Thymus (tissue), 11 donors: ENCODE measurements around the gene EXOC4. TPM values are rescaled to one million over a fixed set of nuclear protein-coding genes. Genes with fewer than 3 reads are reported as not detected.

Experiments
- DNase-seq, 9 donors: peaks; one replicate each; pipeline ENCODE4 v3.0.0-alpha.2; 2013; ENCODE audit warnings: low spot score in 9 of 9, low read depth in 6 of 9, missing footprints in 1 of 9
- H3K27ac ChIP-seq, 2 donors: one replicate each; pipeline ENCODE4 v1.5.1; 2013; ENCODE audit warnings: control low read depth in 1 of 2, low read depth in 1 of 2, low read length in 1 of 2, mild to moderate bottlenecking in 1 of 2, moderate library complexity in 1 of 2
- H3K27me3 ChIP-seq, 2 donors: one replicate each; pipeline ENCODE4 v1.5.1; 2013; ENCODE audit warnings: low read length in 1 of 2; ENCODE audit not compliant: control insufficient read depth in 2 of 2, insufficient read depth in 1 of 2
- H3K36me3 ChIP-seq, 2 donors: one replicate each; pipeline ENCODE4 v1.5.1; 2013; ENCODE audit warnings: low read length in 1 of 2, mild to moderate bottlenecking in 1 of 2, moderate library complexity in 1 of 2; ENCODE audit not compliant: control insufficient read depth in 2 of 2, insufficient read depth in 2 of 2
- H3K4me1 ChIP-seq, 2 donors: one replicate each; pipeline ENCODE4 v1.5.1; 2013; ENCODE audit warnings: low read length in 2 of 2; ENCODE audit not compliant: control insufficient read depth in 2 of 2, insufficient read depth in 2 of 2
- H3K4me3 ChIP-seq, 2 donors: one replicate each; pipeline ENCODE4 v1.5.1; 2013; ENCODE audit warnings: low read length in 2 of 2, control low read depth in 1 of 2, mild to moderate bottlenecking in 1 of 2
- H3K9me3 ChIP-seq, 2 donors: one replicate each; pipeline ENCODE4 v1.5.1; 2013; ENCODE audit warnings: low read length in 1 of 2, mild to moderate bottlenecking in 1 of 2; ENCODE audit not compliant: control insufficient read depth in 2 of 2, insufficient read depth in 1 of 2
- WGBS: extraction: QIAGEN DNeasy Blood & Tissue Kit; methylation state at CpG from one replicate; pipeline ENCODE4 v1.1.7; 2013; 5-methylcytosine and 5-hydroxymethylcytosine counted together
- polyA plus RNA-seq: library from polyadenylated mRNA; stranded (reverse); fragments of 200-250 nt; gene quantifications from one replicate; pipeline ENCODE4 v1.2.3, GENCODE V29; 2013
- total RNA-seq: library from RNA; stranded (reverse); fragments of 120-200 nt; gene quantifications from one replicate; pipeline ENCODE4 v1.2.4, GENCODE V29; 2013
- donor health status: healthy.

Gene EXOC4
- total and polyA plus RNA-seq, 2 donors = 25.5 to 51.2 TPM

- Histone ChIP-seq H3K27me3 (no peaks in the 10 kb centered on the region), H3K9me3 (no peaks in the 10 kb centered on the region), H3K4me1 (peaks cover 0 to 3% of the 10 kb centered on the region in 2 donors), H3K27ac (no peak overlapping the region), H3K36me3 (peaks cover 0 to 3% of the 10 kb centered on the region in 2 donors), H3K4me3 (no peak overlapping the region)
- DNase-seq = no peak
- 89% methylated on average over 7 of the region's 7 CpGs for WGBS
Measured at GRCh38 chr7:133781486-133782090, 528.7 kb downstream of the EXOC4 start.

- WGBS = 98% methylated on average over 5 of the region's 5 CpGs
- no peak overlapping the region for H3K4me3 ChIP-seq
- no peak for DNase-seq
- H3K9me3 ChIP-seq = no peaks in the 10 kb centered on the region
- peaks cover 0 to 3% of the 10 kb centered on the region in 2 donors for H3K4me1 ChIP-seq
- peaks cover 0 to 3% of the 10 kb centered on the region in 2 donors for H3K36me3 ChIP-seq
- H3K27ac ChIP-seq = no peak overlapping the region
- H3K27me3 ChIP-seq = no peaks in the 10 kb centered on the region
Measured at GRCh38 chr7:133782470-133782869, 529.6 kb downstream of the EXOC4 start.

GRCh38 chr7:133783276-133783675, 530.4 kb downstream of the EXOC4 start:
- no peaks in the 10 kb centered on the region for H3K9me3 ChIP-seq
- no peak overlapping the region for H3K4me3 ChIP-seq
- 97% methylated on average over 2 of the region's 2 CpGs for WGBS
- DNase-seq = no peak
- peaks cover 0 to 3% of the 10 kb centered on the region in 2 donors for H3K4me1 ChIP-seq
- peaks cover 0 to 3% of the 10 kb centered on the region in 2 donors for H3K36me3 ChIP-seq
- no peaks in the 10 kb centered on the region for H3K27me3 ChIP-seq
- H3K27ac ChIP-seq = no peak overlapping the region

GRCh38 chr7:133784486-133785001, 531.7 kb downstream of the EXOC4 start:
- Histone ChIP-seq H3K27me3 (no peaks in the 10 kb centered on the region), H3K27ac (no peak overlapping the region), H3K36me3 (peaks cover 0 to 3% of the 10 kb centered on the region in 2 donors), H3K9me3 (no peaks in the 10 kb centered on the region), H3K4me1 (peaks cover 0 to 3% of the 10 kb centered on the region in 2 donors), H3K4me3 (no peak overlapping the region)
- WGBS = 98% methylated on average over 4 of the region's 4 CpGs
- DNase-seq = no peak

- DNase-seq = no peak
- Histone ChIP-seq H3K27me3 (no peaks in the 10 kb centered on the region), H3K27ac (no peak overlapping the region), H3K9me3 (no peaks in the 10 kb centered on the region), H3K4me1 (peaks cover 0 to 3% of the 10 kb centered on the region in 2 donors), H3K4me3 (no peak overlapping the region), H3K36me3 (no peaks in the 10 kb centered on the region)
- 66% methylated on average over 3 of the region's 3 CpGs for WGBS
Measured at GRCh38 chr7:133786401-133786937, 533.6 kb downstream of the EXOC4 start.

- H3K9me3 ChIP-seq = no peaks in the 10 kb centered on the region
- no peaks in the 10 kb centered on the region for H3K36me3 ChIP-seq
- DNase-seq = no peak
- 82% methylated on average over 3 of the region's 3 CpGs for WGBS
- H3K4me1 ChIP-seq = no peaks in the 10 kb centered on the region
- H3K4me3 ChIP-seq = no peak overlapping the region
- no peak overlapping the region for H3K27ac ChIP-seq
- no peaks in the 10 kb centered on the region for H3K27me3 ChIP-seq
Measured at GRCh38 chr7:133789974-133790373, 537.1 kb downstream of the EXOC4 start.

- H3K4me3 ChIP-seq = no peak overlapping the region
- H3K4me1 ChIP-seq = no peaks in the 10 kb centered on the region
- DNase-seq = no peak
- WGBS = 97% methylated on average over 4 of the region's 4 CpGs
- H3K27me3 ChIP-seq = no peaks in the 10 kb centered on the region
- no peaks in the 10 kb centered on the region for H3K9me3 ChIP-seq
- no peaks in the 10 kb centered on the region for H3K36me3 ChIP-seq
- no peak overlapping the region for H3K27ac ChIP-seq
Measured at GRCh38 chr7:133790911-133791310, 538.0 kb downstream of the EXOC4 start.

- no peak for DNase-seq
- no peaks in the 10 kb centered on the region for H3K27me3 ChIP-seq
- no peak overlapping the region for H3K27ac ChIP-seq
- WGBS = 46% methylated on average over 2 of the region's 2 CpGs
- no peaks in the 10 kb centered on the region for H3K4me1 ChIP-seq
- no peaks in the 10 kb centered on the region for H3K36me3 ChIP-seq
- no peak overlapping the region for H3K4me3 ChIP-seq
- H3K9me3 ChIP-seq = no peaks in the 10 kb centered on the region
Measured at GRCh38 chr7:133794479-133794878, 541.6 kb downstream of the EXOC4 start.

- Histone ChIP-seq H3K4me1 (no peaks in the 10 kb centered on the region), H3K9me3 (no peaks in the 10 kb centered on the region), H3K27ac (no peak overlapping the region), H3K36me3 (no peaks in the 10 kb centered on the region), H3K4me3 (no peak overlapping the region), H3K27me3 (no peaks in the 10 kb centered on the region)
- DNase-seq = no peak
- WGBS = over 99% methylated on average over 2 of the region's 2 CpGs
Measured at GRCh38 chr7:133795068-133795665, 542.3 kb downstream of the EXOC4 start.
